Brain microvascular endothelial cell (primary cell): ENCODE measurements around the gene TEX12.

ENCODE experiments used
- DNase-seq: peaks from one replicate; pipeline ENCODE4 v3.0.0-alpha.2; 2020
- H3K27ac ChIP-seq: fragments of 250-450 bp; sonication (Bioruptor Pico); 2 replicates; pipeline ENCODE4 v1.5.1; 2020; ENCODE audit warnings: mild to moderate bottlenecking, moderate library complexity
- H3K27me3 ChIP-seq: fragments of 250-450 bp; sonication (Bioruptor Pico); replicated peaks from 2 replicates; pipeline ENCODE4 v1.5.1; 2020; ENCODE audit warnings: mild to moderate bottlenecking
- H3K36me3 ChIP-seq: fragments of 250-450 bp; sonication (Bioruptor Pico); replicated peaks from 2 replicates; pipeline ENCODE4 v1.5.1; 2020; ENCODE audit warnings: mild to moderate bottlenecking
- H3K4me3 ChIP-seq: 2 replicates; pipeline ENCODE4 v1.5.1; 2011; ENCODE audit warnings: low read depth, mild to moderate bottlenecking, control low read depth, low read length, moderate library complexity
- in situ Hi-C: cut with HindIII; loops from 2 replicates; pipeline ENCODE4 v1.10.0; 2017; ENCODE audit warnings: low sequenced_read_pairs, low pct_ligation_motif_present
- TF ChIP-seq, protein P1 (sequence below): IDR thresholded peaks from 2 replicates; pipeline ENCODE4 v1.5.1; 2011; ENCODE audit warnings: low read depth, mild to moderate bottlenecking, moderate library complexity, low read length, control low read depth, inconsistent platforms; ENCODE audit errors: missing control alignments

Gene TEX12, protein sequence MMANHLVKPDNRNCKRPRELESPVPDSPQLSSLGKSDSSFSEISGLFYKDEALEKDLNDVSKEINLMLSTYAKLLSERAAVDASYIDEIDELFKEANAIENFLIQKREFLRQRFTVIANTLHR

DNA sequence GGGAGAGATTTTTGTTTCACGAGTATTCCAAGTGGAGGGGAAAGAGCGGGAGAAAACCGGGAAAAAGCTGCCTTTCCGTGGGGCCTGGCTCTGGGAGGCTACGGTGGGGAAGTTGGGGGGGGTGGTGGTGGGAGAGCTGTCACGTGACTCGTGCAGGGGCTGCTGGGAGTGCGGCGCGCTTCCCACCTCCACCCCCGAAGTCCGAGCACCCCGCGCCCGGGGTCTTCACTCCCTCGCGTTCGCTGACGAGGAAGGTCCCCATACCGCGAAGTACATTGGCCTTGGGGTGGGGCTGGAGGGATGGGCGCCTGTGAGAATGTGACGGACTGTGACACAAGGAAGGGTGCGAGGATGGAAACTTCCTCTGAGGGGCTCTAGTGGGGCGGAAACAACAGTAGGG is at the start of gene TEX12:
Gene TEX12, plus strand, starts transcription at position 228 of the 400 bp plus-strand sequence. CDS start 1,897 bp downstream, outside the sequence.
- in situ Hi-C loops, result no loop called here
- TF ChIP-seq, protein P1, sequence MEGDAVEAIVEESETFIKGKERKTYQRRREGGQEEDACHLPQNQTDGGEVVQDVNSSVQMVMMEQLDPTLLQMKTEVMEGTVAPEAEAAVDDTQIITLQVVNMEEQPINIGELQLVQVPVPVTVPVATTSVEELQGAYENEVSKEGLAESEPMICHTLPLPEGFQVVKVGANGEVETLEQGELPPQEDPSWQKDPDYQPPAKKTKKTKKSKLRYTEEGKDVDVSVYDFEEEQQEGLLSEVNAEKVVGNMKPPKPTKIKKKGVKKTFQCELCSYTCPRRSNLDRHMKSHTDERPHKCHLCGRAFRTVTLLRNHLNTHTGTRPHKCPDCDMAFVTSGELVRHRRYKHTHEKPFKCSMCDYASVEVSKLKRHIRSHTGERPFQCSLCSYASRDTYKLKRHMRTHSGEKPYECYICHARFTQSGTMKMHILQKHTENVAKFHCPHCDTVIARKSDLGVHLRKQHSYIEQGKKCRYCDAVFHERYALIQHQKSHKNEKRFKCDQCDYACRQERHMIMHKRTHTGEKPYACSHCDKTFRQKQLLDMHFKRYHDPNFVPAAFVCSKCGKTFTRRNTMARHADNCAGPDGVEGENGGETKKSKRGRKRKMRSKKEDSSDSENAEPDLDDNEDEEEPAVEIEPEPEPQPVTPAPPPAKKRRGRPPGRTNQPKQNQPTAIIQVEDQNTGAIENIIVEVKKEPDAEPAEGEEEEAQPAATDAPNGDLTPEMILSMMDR, result no peak
- Histone ChIP-seq H3K27ac (no peak within 1 kb of the TSS), H3K27me3 (no peaks in the 10 kb centered on the region), H3K4me3 (no peak within 1 kb of the TSS), H3K36me3 (no peaks in the 10 kb centered on the region)
- no peak for DNase-seq

DNA sequence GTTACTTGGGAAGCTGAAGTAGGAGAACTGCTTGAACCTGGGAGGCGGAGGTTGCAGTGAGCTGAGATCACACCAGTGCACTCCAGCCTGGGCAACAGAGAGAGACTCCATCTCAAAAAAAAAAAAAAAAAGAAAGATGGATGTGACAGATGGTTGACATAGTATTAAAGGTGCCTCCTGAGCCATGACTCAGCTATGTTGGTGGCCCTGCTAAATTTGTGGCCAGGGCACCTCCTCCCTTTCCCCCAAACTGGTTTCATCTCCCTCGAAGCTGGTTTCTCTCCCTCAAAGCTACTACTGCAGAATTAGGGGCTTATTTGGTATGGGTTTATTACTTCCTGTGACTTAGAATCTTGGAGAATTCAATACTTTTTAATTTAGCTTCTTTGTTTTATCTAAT is 49.0 kb upstream of the TEX12 start:
- Histone ChIP-seq H3K36me3 (no peaks in the 10 kb centered on the region), H3K4me3 (no peak overlapping the region), H3K27me3 (no peaks in the 10 kb centered on the region), H3K27ac (no peak overlapping the region)
- in situ Hi-C loops, result no loop called here
- TF ChIP-seq, protein P1, result no peak
- no peak for DNase-seq

DNA sequence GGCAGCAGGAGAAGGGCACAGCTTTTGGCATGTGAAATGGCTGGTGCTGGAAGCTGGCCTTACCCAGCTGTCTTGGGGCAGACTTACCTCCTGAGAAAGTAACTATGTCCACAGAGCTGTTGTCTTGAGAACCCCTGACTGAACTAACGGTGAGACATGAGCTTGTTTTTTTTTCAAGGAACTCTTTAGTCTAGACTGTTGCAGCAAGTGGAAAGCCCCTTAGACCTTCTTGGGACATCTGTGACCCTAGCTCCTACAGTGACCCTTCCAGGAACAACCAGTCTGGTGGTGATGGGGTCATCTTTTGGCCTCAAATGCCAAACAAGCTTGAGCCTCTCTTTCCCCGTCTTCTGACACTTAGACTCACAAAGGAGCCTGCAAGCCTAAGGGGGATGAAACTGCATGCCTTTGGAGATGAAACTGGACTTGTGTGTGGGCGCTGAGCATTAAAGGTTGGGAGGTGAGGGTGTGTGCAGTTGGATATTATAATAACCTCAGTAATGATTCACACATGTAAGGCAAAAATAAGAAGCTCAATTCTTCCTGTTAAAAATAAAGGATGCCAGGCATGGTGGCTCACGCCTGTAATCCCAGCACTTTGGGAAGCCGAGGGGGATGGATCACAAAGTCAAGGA is 45.1 kb upstream of the TEX12 start:
- in situ Hi-C loops, result no loop called here
- TF ChIP-seq, protein P1, result no peak
- no peak overlapping the region for H3K27ac ChIP-seq

DNA sequence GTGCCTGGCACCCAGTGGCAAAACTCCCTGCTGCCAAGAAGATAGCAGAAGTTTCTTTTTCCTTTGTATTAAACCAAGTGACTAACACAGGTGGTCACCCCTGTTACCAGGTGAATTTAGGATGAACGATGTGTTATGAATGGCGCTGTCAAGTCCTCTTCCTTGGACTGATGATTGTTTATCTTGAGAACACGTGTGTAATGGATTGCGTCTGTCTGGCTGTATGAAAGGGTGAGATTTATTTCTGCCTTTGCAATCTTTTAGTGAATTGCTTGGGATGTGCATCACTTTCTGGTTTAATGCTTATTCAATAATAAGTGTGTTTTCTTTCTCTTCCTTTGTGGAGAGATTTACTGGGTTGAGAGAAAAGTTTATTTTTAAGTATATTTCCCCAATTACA is 44.0 kb upstream of the TEX12 start:
- in situ Hi-C loops, result no loop called here
- no peaks in the 10 kb centered on the region for H3K27me3 ChIP-seq
- H3K36me3 ChIP-seq, result no peaks in the 10 kb centered on the region
- no peak overlapping the region for H3K27ac ChIP-seq
- TF ChIP-seq, protein P1, result no peak
- DNase-seq, result no peak
- no peak overlapping the region for H3K4me3 ChIP-seq

More for the DNA sequence above, 45.1 kb upstream of the TEX12 start:
- no peak for DNase-seq
- Histone ChIP-seq H3K36me3 (no peaks in the 10 kb centered on the region), H3K4me3 (no peak overlapping the region), H3K27me3 (no peaks in the 10 kb centered on the region)

DNA sequence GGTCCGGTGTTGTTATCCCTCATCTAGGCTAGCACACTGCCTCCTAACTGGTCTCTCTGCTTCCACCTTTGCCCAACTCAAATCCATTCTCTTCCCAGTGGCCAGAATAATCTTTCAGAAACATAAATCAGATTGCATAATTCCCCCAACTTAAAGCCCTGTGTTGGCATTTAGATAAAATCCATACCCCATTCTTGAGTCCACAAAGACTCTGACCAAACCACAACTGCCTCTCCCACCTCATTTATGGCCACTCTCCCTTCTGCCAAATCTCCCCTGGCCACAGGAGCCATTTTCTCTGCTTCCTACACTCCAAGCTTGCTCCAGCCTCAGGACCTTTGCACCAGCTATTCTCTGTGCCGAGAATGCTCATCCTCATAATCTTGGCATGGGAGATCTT is 40.1 kb upstream of the TEX12 start:
- Histone ChIP-seq H3K4me3 (no peak overlapping the region), H3K36me3 (no peaks in the 10 kb centered on the region), H3K27ac (no peak overlapping the region), H3K27me3 (no peaks in the 10 kb centered on the region)
- in situ Hi-C loops, result no loop called here
- TF ChIP-seq, protein P1, result no peak
- no peak for DNase-seq
